Measurements from ENCODE around the gene PIGU.

GRCh38 chr20:34575271-34575670 lies 101.6 kb downstream of the PIGU start:
- TF ChIP-seq CTCF (IDR thresholded peaks at IDR 0.05) (no peak), EZH2 (IDR thresholded peaks at IDR 0.05) (no peak), EZH2phosphoT487 (IDR thresholded peaks at IDR 0.05) (no peak)
